A549 (cell line): ENCODE measurements around the gene TCP10L. TPM values are rescaled to one million over a fixed set of nuclear protein-coding genes. Genes with fewer than 3 reads are reported as not detected.

ENCODE experiments used
- ATAC-seq, 2 experiments: fragments of 200-7000 bp in 1 of 2; fragments of >200 bp in 1 of 2; cut with Nextera tagmentation in 1 of 2; cut with Tn5 transposase in 1 of 2; 3 replicates each; pipeline versions ENCODE4 v1.8.0 to v1.9.1; 2018 to 2020; ENCODE audit warnings: mild to moderate bottlenecking in 1 of 2, moderate library complexity in 1 of 2
- CTCF ChIA-PET: fragments of 300-600 bp; sonication (Branson Sonifier 250); formaldehyde crosslinking; extraction: SDS; loops from one replicate; lab custom pipeline; 2021; ENCODE audit warnings: antibody characterized with exemption, inconsistent platforms; lab: Yijun Ruan, JAX
- POLR2A ChIA-PET: fragments of 350-600 bp; formaldehyde crosslinking; extraction: SDS; loops from one replicate; lab custom pipeline; 2021; ENCODE audit warnings: antibody characterized with exemption, inconsistent platforms; lab: Yijun Ruan, JAX
- DNase-seq, 2 experiments: peaks; one replicate each; pipeline versions ENCODE4 v3.0.0 to v3.0.0-alpha.2; 2011 to 2016; ENCODE audit warnings: low read depth in 1 of 2, low spot score in 1 of 2
- FAIRE-seq: peaks from 2 replicates; lab custom pipeline; 2011; peaks lifted over from hg19 to GRCh38; lab: Jason Lieb, UNC
- H3K27ac ChIP-seq, 2 experiments: fragments of >200 bp; sonication (Bioruptor Twin); formaldehyde crosslinking; 3 replicates each; pipeline ENCODE4 v1.5.1; 2016 to 2017
- H3K4me1 ChIP-seq: fragments of >200 bp; sonication (Bioruptor Twin); formaldehyde crosslinking; 3 replicates; pipeline ENCODE4 v1.6.1; 2016
- H3K4me2 ChIP-seq: fragments of >200 bp; sonication (Bioruptor Twin); formaldehyde crosslinking; 3 replicates; pipeline ENCODE4 v1.6.1; 2016
- H3K4me3 ChIP-seq: fragments of >200 bp; sonication (Bioruptor Twin); formaldehyde crosslinking; 3 replicates; pipeline ENCODE4 v1.5.1; 2016
- H3K9me3 ChIP-seq: fragments of >200 bp; sonication (Bioruptor Twin); formaldehyde crosslinking; 3 replicates; pipeline ENCODE4 v1.6.1; 2016
- ATOH8 ChIP-seq: fragments of 250-450 bp; sonication (Bioruptor Pico); IDR thresholded peaks from 2 replicates; pipeline ENCODE4 v1.5.0; 2020; ENCODE audit warnings: low read depth, mild to moderate bottlenecking, moderate library complexity
- BCL3 ChIP-seq: fragments of >200 bp; sonication (Bioruptor Twin); formaldehyde crosslinking; IDR thresholded peaks from 3 replicates; pipeline ENCODE4 v1.6.1; 2016
- CBX8 ChIP-seq: fragments of 200-600 bp; sonication (generic); IDR thresholded peaks from 2 replicates; pipeline ENCODE4 v1.6.1; 2016
- CHD4 ChIP-seq: fragments of 200-600 bp; sonication (generic); IDR thresholded peaks from 2 replicates; pipeline ENCODE4 v1.6.1; 2016; ENCODE audit warnings: antibody characterized with exemption, mild to moderate bottlenecking, borderline replicate concordance
- E2F6 ChIP-seq: IDR thresholded peaks from 2 replicates; pipeline ENCODE4 v1.6.1; 2012; ENCODE audit warnings: low read depth, borderline replicate concordance
- EHMT2 ChIP-seq: fragments of 200-600 bp; sonication (generic); IDR thresholded peaks from 2 replicates; pipeline ENCODE4 v1.6.1; 2016; ENCODE audit warnings: antibody characterized with exemption, low read depth, mild to moderate bottlenecking, moderate library complexity
- FOSL2 ChIP-seq, 2 experiments: fragments of 450-650 bp in 1 of 2; fragments of >200 bp in 1 of 2; sonication (Bioruptor Twin) in 1 of 2; formaldehyde crosslinking; IDR thresholded peaks; 2 replicates each; pipeline versions ENCODE4 v1.5.0 to v1.6.1; 2016 to 2020; ENCODE audit warnings: mild to moderate bottlenecking in 1 of 2, moderate library complexity in 1 of 2
- FOXS1 ChIP-seq: fragments of 250-450 bp; sonication (Bioruptor Pico); IDR thresholded peaks from 2 replicates; pipeline ENCODE4 v1.5.0; 2020; ENCODE audit warnings: mild to moderate bottlenecking, moderate library complexity
- HDAC2 ChIP-seq: fragments of 200-600 bp; sonication (generic); IDR thresholded peaks from 2 replicates; pipeline ENCODE4 v1.6.1; 2016
- HES2 ChIP-seq: fragments of >200 bp; sonication (Bioruptor Twin); formaldehyde crosslinking; IDR thresholded peaks from 2 replicates; pipeline ENCODE4 v1.6.1; 2016
- HEYL ChIP-seq: fragments of 250-450 bp; sonication (Bioruptor Pico); IDR thresholded peaks from 2 replicates; pipeline ENCODE4 v1.8.0; 2021; ENCODE audit warnings: mild to moderate bottlenecking, moderate library complexity
- HMGXB4 ChIP-seq: fragments of 250-450 bp; sonication (Bioruptor Pico); IDR thresholded peaks from 2 replicates; pipeline ENCODE4 v1.5.0; 2021; ENCODE audit warnings: mild to moderate bottlenecking, moderate library complexity, borderline replicate concordance
- KDM1A ChIP-seq: fragments of 200-600 bp; sonication (generic); IDR thresholded peaks from 2 replicates; pipeline ENCODE4 v1.6.1; 2016; ENCODE audit warnings: low read depth, mild to moderate bottlenecking
- KDM5A ChIP-seq: fragments of 200-600 bp; sonication (generic); IDR thresholded peaks from 2 replicates; pipeline ENCODE4 v1.6.1; 2016; ENCODE audit warnings: antibody characterized with exemption, mild to moderate bottlenecking
- MAX ChIP-seq: IDR thresholded peaks from 2 replicates; pipeline ENCODE4 v1.6.1; 2012
- MAZ ChIP-seq: fragments of 150-350 bp; IDR thresholded peaks from 2 replicates; pipeline ENCODE4 v1.6.1; 2014; ENCODE audit warnings: antibody characterized with exemption, low read depth, low read length, borderline replicate concordance
- MYC ChIP-seq: IDR thresholded peaks from 2 replicates; pipeline ENCODE4 v1.6.1; 2012; ENCODE audit warnings: mild to moderate bottlenecking, inconsistent platforms, low read length, improper control_type of control experiment, borderline replicate concordance
- NPAS2 ChIP-seq: fragments of 250-450 bp; sonication (Bioruptor Pico); IDR thresholded peaks from 2 replicates; pipeline ENCODE4 v1.8.0; 2022; ENCODE audit warnings: mild to moderate bottlenecking, moderate library complexity, borderline replicate concordance
- RCOR1 ChIP-seq: fragments of 150-350 bp; IDR thresholded peaks from 2 replicates; pipeline ENCODE4 v1.6.1; 2014; ENCODE audit warnings: antibody characterized with exemption, low read length, low read depth
- RFX5 ChIP-seq: fragments of 450-650 bp; IDR thresholded peaks from 2 replicates; pipeline ENCODE4 v1.7.1; 2014; ENCODE audit warnings: antibody characterized with exemption, mild to moderate bottlenecking, moderate library complexity
- RNF2 ChIP-seq: fragments of 200-600 bp; sonication (generic); IDR thresholded peaks from 2 replicates; pipeline ENCODE4 v1.6.1; 2016; ENCODE audit warnings: low read depth, mild to moderate bottlenecking, antibody characterized with exemption, moderate library complexity, borderline replicate concordance
- SREBF2 ChIP-seq: fragments of 450-650 bp; IDR thresholded peaks from 2 replicates; pipeline ENCODE4 v1.6.1; 2014; ENCODE audit warnings: mild to moderate bottlenecking, moderate library complexity
- USF2 ChIP-seq: fragments of 450-650 bp; IDR thresholded peaks from 2 replicates; pipeline ENCODE4 v1.6.1; 2014; ENCODE audit warnings: antibody characterized with exemption
- WGBS: methylation state at CpG from one replicate; pipeline ENCODE4 v1.1.6; 2017; ENCODE audit errors: missing lambda C conversion rate; 5-methylcytosine and 5-hydroxymethylcytosine counted together
- polyA plus RNA-seq, 4 experiments: library from polyadenylated mRNA; depleted of rRNA in 3 of 4; stranded (reverse); fragments of >200 nt; fragmentation: RNase III in 1 of 4; extraction: RNeasy Plus Mini Kit Qiagen cat#74134 plus additional on column Dnase treatment in 1 of 4; gene quantifications; 2 replicates in 3 of 4; 3 replicates in 1 of 4; pipeline ENCODE4 v1.2.3, GENCODE V29; 2011 to 2017

TCP10L gene
- polyA plus RNA-seq, 2 of the 4 experiments (the other 2 are of a cell fraction): 0.62 to 1.2 TPM

- Histone ChIP-seq H3K4me2 (no peak overlapping the region), H3K9me3 (no peaks in the 10 kb centered on the region), H3K27ac (no peak overlapping the region), H3K4me3 (no peak overlapping the region), H3K4me1 (peaks cover 14% of the 10 kb centered on the region; the same call in 2 of the 3 replicates)
- FAIRE-seq (no peak), DNase-seq (no peak), ATAC-seq (no peak)
- WGBS: 72% methylated on average over 5 of the region's 10 CpGs
- POLR2A ChIA-PET: no interaction called here
- CTCF ChIA-PET: interaction anchor here (1.2 kb wide), 1 partner anchor 190 kb away, joined by 3 read pairs; no protein-coding TSS in a partner anchor
- no peak for TF ChIP-seq SREBF2
These were observed 7.7 kb upstream of the TCP10L start for GRCh38 chr21:32592929-32593502.

- Histone ChIP-seq H3K27ac (no peak overlapping the region), H3K4me3 (no peak overlapping the region), H3K4me2 (no peak overlapping the region), H3K4me1 (no peaks in the 10 kb centered on the region), H3K9me3 (no peaks in the 10 kb centered on the region)
- TF ChIP-seq MAX: no peak
- TF ChIP-seq CHD4: no peak
- no peak for TF ChIP-seq EHMT2
- no peak for TF ChIP-seq NPAS2 (CRISPR knock-in tag)
- TF ChIP-seq MYC: no peak
- no peak for TF ChIP-seq CBX8
- TF ChIP-seq HEYL (CRISPR knock-in tag): no peak
- no peak for TF ChIP-seq RNF2
- no peak for TF ChIP-seq RCOR1
- no peak for TF ChIP-seq KDM1A
- no peak for TF ChIP-seq HES2
- POLR2A ChIA-PET: no interaction called here
- DNase-seq (no peak), FAIRE-seq (no peak), ATAC-seq (no peak)
- CTCF ChIA-PET: interaction anchor here (1.2 kb wide), 1 partner anchor 11 kb away, joined by 4 read pairs; no protein-coding TSS in a partner anchor
- 69% methylated on average over 4 of the region's 4 CpGs for WGBS
These were observed 4.8 kb upstream of the TCP10L start for GRCh38 chr21:32590130-32590529.

GRCh38 chr21:32587651-32588050 lies 2.3 kb upstream of the TCP10L start:
- POLR2A ChIA-PET: no interaction called here
- H3K4me3 ChIP-seq: no peak overlapping the region
- no peak for ATAC-seq
- no peak overlapping the region for H3K4me2 ChIP-seq
- FAIRE-seq: no peak
- no peak for TF ChIP-seq RFX5
- TF ChIP-seq RCOR1: no peak
- TF ChIP-seq BCL3: no peak
- TF ChIP-seq, all 56 proteins: peak for 0
- CTCF ChIA-PET: interaction anchor here (0.7 to 2.6 kb wide), 3 partner anchors 13 to 610 kb away, joined by 3 to 10 read pairs (median 5); no protein-coding TSS in a partner anchor
- H3K4me1 ChIP-seq: no peaks in the 10 kb centered on the region
- 78% methylated on average over 5 of the region's 5 CpGs for WGBS
- no peak for DNase-seq
- no peak overlapping the region for H3K27ac ChIP-seq
- no peaks in the 10 kb centered on the region for H3K9me3 ChIP-seq

GRCh38 chr21:32587120-32587519 lies 1.8 kb upstream of the TCP10L start:
- Histone ChIP-seq H3K27ac (no peak overlapping the region), H3K4me3 (no peak overlapping the region), H3K9me3 (no peaks in the 10 kb centered on the region), H3K4me2 (no peak overlapping the region), H3K4me1 (no peaks in the 10 kb centered on the region)
- no peak for ATAC-seq
- POLR2A ChIA-PET: no interaction called here
- 82% methylated on average over 13 of the region's 13 CpGs for WGBS
- no peak for FAIRE-seq
- no peak for DNase-seq
- CTCF ChIA-PET: interaction anchor here (2.6 kb wide), 1 partner anchor 14 kb away, joined by 10 read pairs; no protein-coding TSS in a partner anchor
- no peak for TF ChIP-seq FOXS1 (CRISPR knock-in tag)
- no peak for TF ChIP-seq MAX
- no peak for TF ChIP-seq CHD4
- TF ChIP-seq ATOH8 (CRISPR knock-in tag): no peak
- no peak for TF ChIP-seq CBX8
- TF ChIP-seq FOSL2 (IDR thresholded peaks at IDR 0.05): no peak
- TF ChIP-seq FOSL2 (CRISPR knock-in tag; IDR thresholded peaks at IDR 0.05): no peak
- no peak for TF ChIP-seq USF2
- TF ChIP-seq E2F6: no peak
- TF ChIP-seq KDM5A: no peak
- TF ChIP-seq MAZ: no peak
- no peak for TF ChIP-seq HMGXB4
- TF ChIP-seq KDM1A: no peak
- TF ChIP-seq HDAC2: no peak
